CD4-positive, alpha-beta T cell treated with Interleukin-17A for 4 hours (primary cell): Measurements from ENCODE around the gene GRIK3.

Experiments used
- DNase-seq: peaks from one replicate; pipeline ENCODE4 v3.0.0-alpha.2; 2020; ENCODE audit warnings: mixed read lengths

GRIK3 gene

GRCh38 chr1:36807262-36807661 lies 227.1 kb downstream of the GRIK3 start:
- no peak for DNase-seq

- DNase-seq: no peak
Measured at GRCh38 chr1:36805979-36806640, 228.2 kb downstream of the GRIK3 start.

GRCh38 chr1:36804669-36805314 lies 229.5 kb downstream of the GRIK3 start:
- no peak for DNase-seq

- DNase-seq: no peak
Measured at GRCh38 chr1:36803868-36804570, 230.3 kb downstream of the GRIK3 start.

- DNase-seq: no peak
Measured at GRCh38 chr1:36802018-36802417, 232.3 kb downstream of the GRIK3 start.

- DNase-seq: no peak
Measured at GRCh38 chr1:36797761-36798160, 236.6 kb downstream of the GRIK3 start.

- DNase-seq: no peak
Measured at GRCh38 chr1:36796733-36797132, 237.6 kb downstream of the GRIK3 start.

DNA sequence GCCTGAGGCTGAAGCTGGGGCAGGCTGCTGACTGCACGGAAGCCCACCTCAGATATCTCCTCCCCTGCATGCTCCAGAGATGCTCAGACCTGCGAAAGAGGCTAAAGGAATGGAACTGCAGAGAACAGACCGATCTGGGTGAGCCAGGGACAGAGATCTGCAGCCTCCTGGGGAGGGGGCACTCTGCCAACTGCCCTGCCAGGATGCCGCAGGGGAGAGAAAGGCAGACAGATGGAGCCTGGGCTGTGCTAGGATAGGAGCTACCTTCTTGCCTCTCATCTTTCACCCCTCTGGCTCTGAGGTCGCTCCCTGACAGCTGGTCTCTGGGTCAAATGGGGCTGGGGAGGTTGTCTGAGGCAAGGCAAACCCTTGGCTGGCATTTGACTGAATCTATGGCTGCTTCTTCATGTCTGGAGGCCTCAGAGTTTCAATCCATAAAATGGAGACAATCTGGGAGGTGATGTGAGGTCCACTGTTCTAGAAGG lies 238.2 kb downstream of the GRIK3 start:
- no peak for DNase-seq

- DNase-seq: no peak
Measured at GRCh38 chr1:36794460-36794859, 239.9 kb downstream of the GRIK3 start.

DNA sequence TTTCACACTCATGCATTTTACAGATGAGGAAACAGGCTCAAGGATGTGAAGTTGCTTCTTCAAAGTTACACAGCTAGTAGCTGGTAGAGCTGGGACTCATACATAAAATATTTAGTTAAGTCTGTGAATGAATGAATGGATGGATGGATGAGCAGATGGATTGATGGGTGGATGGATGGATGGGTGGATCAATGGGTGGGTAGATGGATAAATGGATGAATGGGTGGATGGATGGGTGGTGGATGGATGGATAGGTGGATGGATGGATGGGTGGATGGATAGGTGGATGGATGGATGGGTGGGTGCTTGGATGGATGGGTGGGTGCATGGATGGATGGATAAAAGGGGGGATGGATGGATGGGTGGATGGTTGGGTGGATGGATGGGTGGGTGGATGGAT lies 240.9 kb downstream of the GRIK3 start:
- DNase-seq: no peak

DNA sequence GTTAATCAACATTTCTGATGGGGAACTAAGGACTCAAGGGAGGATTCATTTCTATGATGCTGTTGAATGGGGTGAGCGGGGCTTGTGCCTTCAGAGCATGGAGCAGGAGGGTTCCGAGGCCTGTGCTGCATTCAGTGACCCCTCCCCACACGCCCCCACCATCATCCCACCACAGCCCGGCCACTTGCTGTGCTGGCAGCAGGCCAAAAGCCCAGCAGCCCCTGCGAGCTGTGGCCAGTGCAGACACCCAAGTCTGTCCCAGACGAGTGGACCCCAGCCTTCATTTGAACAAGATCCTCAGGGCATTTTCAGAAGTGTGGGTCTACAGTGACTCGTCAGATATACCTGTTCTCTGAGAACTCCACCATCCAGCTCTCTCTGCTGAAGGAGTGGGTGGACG lies 242.0 kb downstream of the GRIK3 start:
- no peak for DNase-seq

GRCh38 chr1:36790191-36790590 lies 244.1 kb downstream of the GRIK3 start:
- no peak for DNase-seq

- DNase-seq: no peak
Measured at GRCh38 chr1:36789535-36789934, 244.8 kb downstream of the GRIK3 start.

GRCh38 chr1:36787312-36787913 lies 246.9 kb downstream of the GRIK3 start:
- DNase-seq: no peak

GRCh38 chr1:36786425-36786824 lies 247.9 kb downstream of the GRIK3 start:
- DNase-seq: no peak

DNA sequence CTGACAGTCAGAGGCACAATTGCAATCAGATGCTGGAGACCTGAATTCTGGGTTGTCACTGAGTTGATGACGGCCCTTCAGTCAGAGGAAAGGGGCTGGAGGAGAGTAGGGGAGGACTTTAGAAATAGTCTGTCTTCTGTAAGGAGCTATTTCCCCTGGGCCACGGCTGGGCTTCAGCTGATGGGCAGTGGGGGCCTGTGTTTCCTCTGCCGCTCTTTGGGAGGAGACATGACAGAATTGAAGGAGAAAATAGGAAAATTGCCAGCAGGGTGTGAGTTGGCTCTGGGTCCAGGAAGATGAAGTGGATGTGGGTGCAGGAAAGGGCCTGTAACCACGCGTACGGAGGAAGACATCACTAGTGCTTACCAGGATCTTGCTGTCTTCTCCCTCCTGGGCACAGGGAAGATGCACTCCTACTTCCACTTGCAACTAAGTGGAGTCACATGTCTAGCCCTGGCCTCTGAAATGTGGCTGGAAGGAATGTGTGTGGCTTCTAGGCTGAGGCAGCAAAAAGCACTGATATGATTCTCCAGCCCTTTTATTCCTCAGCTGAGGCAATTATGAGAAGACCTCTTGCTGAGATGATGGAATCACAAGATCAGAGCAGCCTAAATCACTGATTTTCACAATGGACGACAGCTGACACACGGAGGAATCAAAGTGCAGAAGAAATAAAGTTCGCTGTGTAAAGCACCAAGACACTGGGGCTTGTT lies 250.0 kb downstream of the GRIK3 start:
- no peak for DNase-seq

- DNase-seq: no peak
Measured at GRCh38 chr1:36783475-36783874, 250.8 kb downstream of the GRIK3 start.

- DNase-seq: no peak
Measured at GRCh38 chr1:36782785-36783184, 251.5 kb downstream of the GRIK3 start.

GRCh38 chr1:36782085-36782484 lies 252.2 kb downstream of the GRIK3 start:
- no peak for DNase-seq

DNA sequence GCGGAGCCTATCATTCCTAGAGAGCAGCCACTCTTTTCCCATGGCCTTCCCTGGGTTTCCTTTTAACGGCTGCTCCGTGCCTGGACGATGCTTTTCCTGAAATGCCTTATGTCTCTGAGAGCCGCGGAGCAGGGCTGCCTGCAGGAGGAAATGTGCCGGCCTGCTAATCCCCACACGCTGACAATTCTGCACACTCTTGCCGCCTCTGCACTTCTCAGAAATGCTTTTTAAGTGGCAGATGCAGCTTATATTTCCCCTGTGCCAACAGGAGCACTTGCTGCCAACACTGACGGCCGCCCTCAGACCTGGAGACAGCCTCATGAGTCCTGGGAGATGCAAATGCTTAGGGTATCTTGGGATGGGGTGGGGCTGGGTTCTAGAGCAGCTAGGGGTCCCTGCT lies 253.2 kb downstream of the GRIK3 start:
- DNase-seq: no peak

- no peak for DNase-seq
Measured at GRCh38 chr1:36778740-36779139, 255.6 kb downstream of the GRIK3 start.

GRCh38 chr1:36776948-36777831 lies 257.1 kb downstream of the GRIK3 start:
- no peak for DNase-seq
